ENCODE results near the gene RNF145.

Gene RNF145

DNA sequence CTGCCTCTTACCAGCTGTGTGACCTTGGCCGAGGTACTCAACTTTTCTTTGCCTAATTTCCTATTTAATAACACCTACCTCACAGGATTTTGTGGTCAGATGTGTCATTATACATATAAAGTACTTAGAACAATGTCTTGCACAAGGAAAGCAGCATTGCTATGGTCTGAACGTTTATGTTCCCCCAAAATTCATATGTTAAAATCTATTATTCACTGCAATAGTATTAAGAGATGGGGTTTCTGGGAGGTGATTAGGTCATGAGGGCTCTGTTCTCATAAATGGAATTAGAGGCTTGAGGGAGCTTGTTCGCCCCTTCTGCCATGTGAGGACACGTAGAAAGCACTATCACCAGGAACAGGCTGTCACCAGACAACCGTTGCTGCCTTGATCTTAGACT lies 10.9 kb upstream of the RNF145 start:
- no peak overlapping the region for H3K27ac ChIP-seq (ENCODE audit: low read depth, low read length, poor library complexity, severe bottlenecking)

DNA sequence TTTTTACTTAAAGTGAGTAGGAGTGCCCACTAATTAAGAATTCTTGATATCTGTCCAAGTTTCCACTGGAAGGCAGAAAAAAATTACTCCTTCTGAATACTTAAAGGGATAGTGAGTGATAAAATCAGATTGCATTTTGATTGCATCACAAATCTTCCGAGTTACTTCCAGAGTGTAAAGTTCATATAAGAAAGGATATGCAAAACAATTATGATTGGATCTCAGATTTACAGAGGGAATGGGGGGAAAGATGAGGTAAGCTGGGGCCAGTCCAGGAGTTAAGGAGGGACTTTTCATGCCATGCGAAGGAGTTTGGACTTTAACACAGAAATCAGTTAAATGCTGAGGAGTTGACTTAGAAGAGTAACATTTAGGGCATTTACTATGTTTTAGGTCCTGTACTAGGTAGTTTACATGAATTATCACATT lies 9.3 kb upstream of the RNF145 start:
- Histone ChIP-seq H3K27me3 (ENCODE audit: insufficient read depth, low read length) (no peaks in the 10 kb centered on the region), H3F3A (ENCODE audit: insufficient read depth, low read length) (no peaks in the 10 kb centered on the region), H3K4me3 (ENCODE audit: low read depth, low read length, poor library complexity, severe bottlenecking) (no peak overlapping the region), H3K36me3 (ENCODE audit: insufficient read depth, low read length) (no peaks in the 10 kb centered on the region), H3K4me2 (ENCODE audit: low read length) (no peak overlapping the region), H3K27ac (ENCODE audit: low read depth, low read length, poor library complexity, severe bottlenecking) (no peak overlapping the region), H3K4me1 (ENCODE audit: insufficient read depth, low read length, severe bottlenecking) (no peaks in the 10 kb centered on the region), H3K79me2 (ENCODE audit: insufficient read depth, low read length) (no peaks in the 10 kb centered on the region), H4K20me1 (ENCODE audit: insufficient read depth, low read length) (no peaks in the 10 kb centered on the region), H2AFZ (ENCODE audit: low read length) (no peak overlapping the region), H3K9me2 (ENCODE audit: low read depth, low read length) (no peaks in the 10 kb centered on the region), H3K9ac (ENCODE audit: low read length) (no peak overlapping the region), H3K9me3 (ENCODE audit: low read length) (no peaks in the 10 kb centered on the region)
- TF ChIP-seq, protein P1, sequence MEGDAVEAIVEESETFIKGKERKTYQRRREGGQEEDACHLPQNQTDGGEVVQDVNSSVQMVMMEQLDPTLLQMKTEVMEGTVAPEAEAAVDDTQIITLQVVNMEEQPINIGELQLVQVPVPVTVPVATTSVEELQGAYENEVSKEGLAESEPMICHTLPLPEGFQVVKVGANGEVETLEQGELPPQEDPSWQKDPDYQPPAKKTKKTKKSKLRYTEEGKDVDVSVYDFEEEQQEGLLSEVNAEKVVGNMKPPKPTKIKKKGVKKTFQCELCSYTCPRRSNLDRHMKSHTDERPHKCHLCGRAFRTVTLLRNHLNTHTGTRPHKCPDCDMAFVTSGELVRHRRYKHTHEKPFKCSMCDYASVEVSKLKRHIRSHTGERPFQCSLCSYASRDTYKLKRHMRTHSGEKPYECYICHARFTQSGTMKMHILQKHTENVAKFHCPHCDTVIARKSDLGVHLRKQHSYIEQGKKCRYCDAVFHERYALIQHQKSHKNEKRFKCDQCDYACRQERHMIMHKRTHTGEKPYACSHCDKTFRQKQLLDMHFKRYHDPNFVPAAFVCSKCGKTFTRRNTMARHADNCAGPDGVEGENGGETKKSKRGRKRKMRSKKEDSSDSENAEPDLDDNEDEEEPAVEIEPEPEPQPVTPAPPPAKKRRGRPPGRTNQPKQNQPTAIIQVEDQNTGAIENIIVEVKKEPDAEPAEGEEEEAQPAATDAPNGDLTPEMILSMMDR (IDR thresholded peaks at IDR 0.05; ENCODE audit: low read length): no peak
- no peak for TF ChIP-seq EZH2 (IDR thresholded peaks at IDR 0.05; ENCODE audit: borderline replicate concordance, low read length)

More for the DNA sequence above, 10.9 kb upstream of the RNF145 start:
- Histone ChIP-seq H3K36me3 (ENCODE audit: insufficient read depth, low read length) (no peaks in the 10 kb centered on the region), H3K9ac (ENCODE audit: low read length) (no peak overlapping the region), H3K9me3 (ENCODE audit: low read length) (no peaks in the 10 kb centered on the region), H4K20me1 (ENCODE audit: insufficient read depth, low read length) (no peaks in the 10 kb centered on the region), H3K4me3 (ENCODE audit: low read depth, low read length, poor library complexity, severe bottlenecking) (no peak overlapping the region), H2AFZ (ENCODE audit: low read length) (no peak overlapping the region), H3K79me2 (ENCODE audit: insufficient read depth, low read length) (no peaks in the 10 kb centered on the region), H3K4me1 (ENCODE audit: insufficient read depth, low read length, severe bottlenecking) (no peaks in the 10 kb centered on the region), H3K9me2 (ENCODE audit: low read depth, low read length) (no peaks in the 10 kb centered on the region), H3K4me2 (ENCODE audit: low read length) (no peak overlapping the region), H3F3A (ENCODE audit: insufficient read depth, low read length) (no peaks in the 10 kb centered on the region), H3K27me3 (ENCODE audit: insufficient read depth, low read length) (no peaks in the 10 kb centered on the region)
- no peak for TF ChIP-seq EZH2 (IDR thresholded peaks at IDR 0.05; ENCODE audit: borderline replicate concordance, low read length)
- TF ChIP-seq, protein P1 (IDR thresholded peaks at IDR 0.05; ENCODE audit: low read length): no peak

DNA sequence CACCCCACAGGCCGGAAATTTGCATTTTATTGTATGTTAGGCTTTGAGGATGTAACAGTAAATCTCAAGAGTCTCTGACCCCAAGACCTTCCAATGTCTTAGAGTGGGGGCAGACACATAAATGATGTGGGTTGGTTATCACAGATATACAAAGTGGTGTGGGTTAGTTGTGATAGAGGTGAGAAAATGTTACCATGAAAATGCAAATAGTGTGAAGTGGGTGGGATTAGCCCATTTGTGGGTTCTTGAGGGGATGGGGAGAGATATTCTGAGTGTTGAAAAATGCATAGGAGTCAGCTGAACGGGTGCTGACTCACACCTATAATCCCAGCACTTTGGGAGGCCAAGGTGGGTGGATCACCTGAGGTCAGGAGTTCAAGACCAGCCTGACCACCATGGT lies 7.9 kb upstream of the RNF145 start:
- TF ChIP-seq, protein P1 (IDR thresholded peaks at IDR 0.05; ENCODE audit: low read length): no peak
- no peak for TF ChIP-seq EZH2 (IDR thresholded peaks at IDR 0.05; ENCODE audit: borderline replicate concordance, low read length)
- H3K27ac ChIP-seq (ENCODE audit: low read depth, low read length, poor library complexity, severe bottlenecking): no peak overlapping the region
- no peak overlapping the region for H3K4me3 ChIP-seq (ENCODE audit: low read depth, low read length, poor library complexity, severe bottlenecking)
- H4K20me1 ChIP-seq (ENCODE audit: insufficient read depth, low read length): no peaks in the 10 kb centered on the region
- H3K9ac ChIP-seq (ENCODE audit: low read length): no peak overlapping the region
- H3K27me3 ChIP-seq (ENCODE audit: insufficient read depth, low read length): no peaks in the 10 kb centered on the region
- no peaks in the 10 kb centered on the region for H3F3A ChIP-seq (ENCODE audit: insufficient read depth, low read length)
- H2AFZ ChIP-seq (ENCODE audit: low read length): no peak overlapping the region
- H3K36me3 ChIP-seq (ENCODE audit: insufficient read depth, low read length): no peaks in the 10 kb centered on the region
- H3K79me2 ChIP-seq (ENCODE audit: insufficient read depth, low read length): no peaks in the 10 kb centered on the region
- H3K4me2 ChIP-seq (ENCODE audit: low read length): no peak overlapping the region
- no peaks in the 10 kb centered on the region for H3K9me2 ChIP-seq (ENCODE audit: low read depth, low read length)
- no peaks in the 10 kb centered on the region for H3K4me1 ChIP-seq (ENCODE audit: insufficient read depth, low read length, severe bottlenecking)
- H3K9me3 ChIP-seq (ENCODE audit: low read length): no peaks in the 10 kb centered on the region

Data from OCI-LY1 (cell line).